ENCODE results near the gene GPR42.

DNA sequence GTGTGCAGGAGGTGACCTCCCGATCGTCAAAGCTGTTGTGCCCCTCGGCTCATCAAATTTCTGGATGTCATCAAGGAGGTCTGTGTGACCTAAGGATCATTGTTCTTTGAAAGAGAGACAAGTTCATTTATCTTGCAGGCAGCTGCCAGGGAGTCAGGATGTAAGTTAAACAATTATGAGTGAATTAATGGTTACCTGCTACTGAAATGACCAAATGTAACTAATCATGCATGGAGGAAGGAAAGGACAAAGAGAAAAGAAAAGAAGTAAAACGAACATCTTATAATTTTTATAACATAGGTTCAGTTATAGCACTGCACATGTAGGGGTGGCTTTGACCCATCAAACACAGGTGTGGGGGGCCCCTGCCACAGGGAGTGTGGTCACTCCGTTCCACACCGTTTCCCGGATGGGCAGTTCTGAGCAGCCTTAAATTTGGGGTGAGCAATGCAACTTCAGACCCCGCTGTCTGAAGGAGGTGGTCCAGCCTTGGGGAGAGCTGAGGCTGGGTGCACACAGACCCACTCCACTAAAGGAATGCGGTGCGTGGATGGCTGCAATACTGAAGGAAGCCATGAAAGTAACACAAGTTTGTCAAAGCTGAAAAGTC is 36.6 kb upstream of the GPR42 start:
- TF ChIP-seq, protein P1, sequence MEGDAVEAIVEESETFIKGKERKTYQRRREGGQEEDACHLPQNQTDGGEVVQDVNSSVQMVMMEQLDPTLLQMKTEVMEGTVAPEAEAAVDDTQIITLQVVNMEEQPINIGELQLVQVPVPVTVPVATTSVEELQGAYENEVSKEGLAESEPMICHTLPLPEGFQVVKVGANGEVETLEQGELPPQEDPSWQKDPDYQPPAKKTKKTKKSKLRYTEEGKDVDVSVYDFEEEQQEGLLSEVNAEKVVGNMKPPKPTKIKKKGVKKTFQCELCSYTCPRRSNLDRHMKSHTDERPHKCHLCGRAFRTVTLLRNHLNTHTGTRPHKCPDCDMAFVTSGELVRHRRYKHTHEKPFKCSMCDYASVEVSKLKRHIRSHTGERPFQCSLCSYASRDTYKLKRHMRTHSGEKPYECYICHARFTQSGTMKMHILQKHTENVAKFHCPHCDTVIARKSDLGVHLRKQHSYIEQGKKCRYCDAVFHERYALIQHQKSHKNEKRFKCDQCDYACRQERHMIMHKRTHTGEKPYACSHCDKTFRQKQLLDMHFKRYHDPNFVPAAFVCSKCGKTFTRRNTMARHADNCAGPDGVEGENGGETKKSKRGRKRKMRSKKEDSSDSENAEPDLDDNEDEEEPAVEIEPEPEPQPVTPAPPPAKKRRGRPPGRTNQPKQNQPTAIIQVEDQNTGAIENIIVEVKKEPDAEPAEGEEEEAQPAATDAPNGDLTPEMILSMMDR (IDR thresholded peaks at IDR 0.05), result no peak
- TF ChIP-seq POLR2A (IDR thresholded peaks at IDR 0.05) (no peak), EP300 (IDR thresholded peaks at IDR 0.05) (no peak)

Measured in ovary (tissue), 3 donors.